ENCODE results near the gene ROMO1. TPM values are rescaled to one million over a fixed set of nuclear protein-coding genes. Genes with fewer than 3 reads are reported as not detected.

The ROMO1 gene
- total RNA-seq = 151 and 158 TPM in 2 replicates
- long read RNA-seq, transcript ROMO1-204 (3 exons, 498 nt) = minor isoform, 9 of 38 reads
- long read RNA-seq, transcript ROMO1-203 (3 exons, 422 nt) = major isoform, 24 of 38 reads
- long read RNA-seq, partial matches to known transcripts = 1 of 38 reads
- long read RNA-seq, other reads (novel, unspliced or antisense) = 0 of 38 reads

- TF ChIP-seq CTCF (conservative IDR thresholded peaks at IDR 0.05) = peak; percentile 41
- Mint-ChIP-seq H3K4me3 (peak within 1 kb of the TSS; percentile 90), H3K9me3 (no peaks in the 10 kb centered on the region), H3K36me3 (ENCODE audit: low read depth) (peaks cover 16% of the 10 kb centered on the region), H3K4me1 (peaks cover 32% of the 10 kb centered on the region), H3K27ac (ENCODE audit: unreplicated experiment) (peak within 1 kb of the TSS; percentile 97), H3K27me3 (ENCODE audit: low read depth) (peaks cover 5% of the 10 kb centered on the region)
- peak; percentile 88 for DNase-seq (ENCODE audit: low read depth, low spot score)
Measured at GRCh38 chr20:35699127-35699956, at the start of gene ROMO1, which contains the start of gene NFS1. TSS of gene ROMO1 (plus strand) at chr20:35699405. CDS start at chr20:35699633, 228 bp downstream. TSS of gene NFS1 (minus strand) at chr20:35699352. CDS start at chr20:35699288, 64 bp downstream.

GRCh38 chr20:35650632-35651031 is 48.6 kb upstream of the ROMO1 start:
- no peak for DNase-seq (ENCODE audit: low read depth, low spot score)
- H3K4me3 Mint-ChIP-seq = no peak overlapping the region
- no peaks in the 10 kb centered on the region for H3K36me3 Mint-ChIP-seq (ENCODE audit: low read depth)
- H3K9me3 Mint-ChIP-seq = no peaks in the 10 kb centered on the region
- no peaks in the 10 kb centered on the region for H3K27me3 Mint-ChIP-seq (ENCODE audit: low read depth)
- no peak for TF ChIP-seq CTCF (conservative IDR thresholded peaks at IDR 0.05)
- no peak overlapping the region for H3K27ac Mint-ChIP-seq (ENCODE audit: unreplicated experiment)
- H3K4me1 Mint-ChIP-seq = peaks cover 3% of the 10 kb centered on the region

GRCh38 chr20:35651958-35652357 is 47.2 kb upstream of the ROMO1 start:
- Mint-ChIP-seq H3K4me3 (no peak overlapping the region), H3K27ac (ENCODE audit: unreplicated experiment) (no peak overlapping the region), H3K4me1 (peaks cover 3% of the 10 kb centered on the region), H3K9me3 (no peaks in the 10 kb centered on the region), H3K27me3 (ENCODE audit: low read depth) (no peaks in the 10 kb centered on the region), H3K36me3 (ENCODE audit: low read depth) (no peaks in the 10 kb centered on the region)
- TF ChIP-seq CTCF (conservative IDR thresholded peaks at IDR 0.05) = no peak
- DNase-seq (ENCODE audit: low read depth, low spot score) = no peak

GRCh38 chr20:35652641-35653429 is 46.4 kb upstream of the ROMO1 start:
- H3K36me3 Mint-ChIP-seq (ENCODE audit: low read depth) = no peaks in the 10 kb centered on the region
- no peak overlapping the region for H3K4me3 Mint-ChIP-seq
- H3K9me3 Mint-ChIP-seq = no peaks in the 10 kb centered on the region
- TF ChIP-seq CTCF (conservative IDR thresholded peaks at IDR 0.05) = no peak
- H3K4me1 Mint-ChIP-seq = peaks cover 8% of the 10 kb centered on the region
- H3K27me3 Mint-ChIP-seq (ENCODE audit: low read depth) = no peaks in the 10 kb centered on the region
- DNase-seq (ENCODE audit: low read depth, low spot score) = no peak
- no peak overlapping the region for H3K27ac Mint-ChIP-seq (ENCODE audit: unreplicated experiment)

GRCh38 chr20:35653430-35653734 is 45.8 kb upstream of the ROMO1 start:
- H3K9me3 Mint-ChIP-seq = no peaks in the 10 kb centered on the region
- no peak for TF ChIP-seq CTCF (conservative IDR thresholded peaks at IDR 0.05)
- no peak overlapping the region for H3K27ac Mint-ChIP-seq (ENCODE audit: unreplicated experiment)
- H3K4me1 Mint-ChIP-seq = peaks cover 8% of the 10 kb centered on the region
- H3K4me3 Mint-ChIP-seq = no peak overlapping the region
- no peak for DNase-seq (ENCODE audit: low read depth, low spot score)
- H3K27me3 Mint-ChIP-seq (ENCODE audit: low read depth) = no peaks in the 10 kb centered on the region
- no peaks in the 10 kb centered on the region for H3K36me3 Mint-ChIP-seq (ENCODE audit: low read depth)

Data from neural crest cell (in vitro differentiated cells).